NCI-H446 (cell line): Measurements from ENCODE around the gene FECH.

Source experiments
- DNase-seq, 2 experiments: peaks; one replicate each; lab custom pipeline; 2025; lab: John Stamatoyannopoulos, UW

FECH gene

DNA sequence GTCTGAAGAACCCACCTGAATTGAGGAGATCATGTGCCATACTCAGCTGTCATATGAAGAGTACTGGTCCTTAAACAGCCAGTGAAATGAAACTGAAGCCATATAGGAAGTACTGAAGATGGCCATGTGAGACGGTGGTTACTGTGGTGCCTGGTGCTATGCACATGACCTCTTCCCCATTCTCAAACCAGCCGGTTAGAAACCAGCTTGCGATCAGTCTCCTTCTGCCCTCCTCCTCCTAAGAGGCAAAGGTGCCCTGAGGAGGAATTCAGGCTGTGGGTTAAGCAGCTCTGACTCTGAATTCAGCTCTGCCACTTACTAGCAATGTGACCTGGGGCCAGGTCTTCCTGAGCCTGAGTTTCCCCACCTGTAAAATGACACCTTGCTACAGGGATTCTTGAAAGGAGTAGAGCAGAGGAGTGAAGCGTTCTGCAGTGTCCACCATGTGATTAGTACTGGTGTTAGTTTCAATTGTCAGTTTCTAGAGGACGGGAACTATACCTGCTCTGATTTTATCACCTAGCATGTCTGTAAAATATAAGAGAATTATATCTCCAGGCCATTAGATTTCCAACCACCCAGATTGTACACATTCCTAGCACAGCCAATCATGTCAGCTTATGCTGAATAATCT, 5.1 kb downstream of the FECH start:
- DNase-seq, result no peak

DNA sequence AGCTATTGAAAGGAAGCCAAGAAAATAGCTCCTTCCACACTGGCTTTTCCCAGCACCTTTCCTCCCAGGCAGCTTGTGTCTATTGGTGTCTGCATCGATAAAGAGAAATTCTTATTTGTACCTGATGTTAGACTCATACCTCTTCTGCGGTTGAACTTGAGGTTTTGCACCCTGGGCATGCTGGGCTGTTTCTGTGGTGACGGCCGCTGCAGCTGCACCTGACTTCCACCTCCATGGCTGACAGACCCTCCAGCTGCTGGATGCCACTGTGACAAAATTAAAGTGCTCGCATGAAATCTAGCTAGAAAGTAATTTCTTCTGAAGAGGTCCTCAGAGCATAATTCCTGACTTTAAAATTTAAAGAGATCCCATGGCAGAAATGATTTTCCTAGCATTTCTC, 6.6 kb downstream of the FECH start:
- DNase-seq, result no peak

- DNase-seq, result no peak
These were observed 10.2 kb downstream of the FECH start for GRCh38 chr18:57576316-57576715.

GRCh38 chr18:57575542-57575941, 11.0 kb downstream of the FECH start:
- DNase-seq, result no peak

DNA sequence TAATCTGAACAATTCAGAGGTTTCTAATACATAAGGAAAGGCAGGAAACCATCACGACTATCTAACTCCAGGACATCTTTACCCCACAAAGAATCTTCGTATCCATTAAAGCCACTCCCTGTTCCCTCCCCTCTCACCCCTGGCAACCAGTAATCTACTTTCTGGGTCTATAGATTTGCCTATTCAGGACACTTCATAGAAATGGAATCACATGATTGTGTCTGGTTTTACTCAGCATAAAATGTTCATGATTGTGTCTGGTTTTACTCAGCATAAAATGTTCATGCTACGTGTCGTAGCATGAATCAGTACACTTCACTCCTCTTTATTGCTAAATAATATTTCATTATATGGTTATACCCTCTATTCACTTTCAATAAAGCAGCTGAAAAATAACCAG, 11.6 kb downstream of the FECH start:
- no peak for DNase-seq

GRCh38 chr18:57570162-57570561, 16.3 kb downstream of the FECH start:
- no peak for DNase-seq

DNA sequence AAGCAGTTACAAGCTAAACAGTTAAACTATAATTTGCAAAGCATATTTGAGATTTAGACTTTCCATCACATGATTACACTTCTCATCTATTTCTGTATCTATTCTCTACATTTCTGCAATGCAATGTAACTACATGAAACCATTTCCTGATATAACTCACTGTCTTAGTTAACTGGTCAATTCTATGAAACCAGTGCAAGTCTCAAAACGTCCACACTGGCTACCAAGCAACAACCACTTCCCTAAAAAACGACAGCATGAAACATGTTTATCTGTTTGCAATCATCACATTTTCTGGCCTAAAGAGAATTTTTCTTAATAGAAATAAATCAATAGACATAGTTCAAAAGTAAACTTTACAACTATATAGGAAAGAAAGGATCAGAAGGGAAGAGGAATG, 17.4 kb downstream of the FECH start:
- no peak for DNase-seq

DNA sequence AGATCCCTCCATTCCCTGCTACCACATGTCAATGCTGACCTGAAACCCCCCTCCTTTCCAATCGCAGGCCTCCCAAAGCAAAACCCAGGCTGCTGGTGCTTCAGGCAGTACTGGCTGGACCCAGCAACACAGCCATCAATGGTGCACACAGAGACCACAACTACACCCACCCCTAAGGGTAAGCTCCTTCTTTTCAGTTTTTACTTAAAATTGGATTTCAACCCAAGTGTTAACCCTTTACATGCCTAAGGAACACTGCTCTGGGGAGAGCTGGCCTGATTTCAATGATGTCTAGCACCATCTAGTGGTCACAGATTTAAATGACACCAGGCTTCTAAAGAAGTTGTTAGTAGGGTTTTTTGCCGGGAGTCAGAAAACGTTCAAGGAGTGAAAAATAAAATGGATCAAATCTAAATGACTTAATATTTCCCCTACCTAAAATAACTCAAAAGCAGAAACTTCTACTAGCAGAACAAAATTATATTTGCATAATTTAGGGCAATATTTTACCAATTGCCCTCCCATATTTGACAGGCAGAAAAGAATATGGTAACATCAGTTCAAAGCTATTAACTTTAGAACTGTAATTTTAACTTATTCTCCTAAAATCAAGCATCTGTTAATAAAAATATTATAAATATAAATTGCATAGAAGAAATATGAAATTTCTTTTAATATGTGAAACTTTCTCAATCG, 24.6 kb downstream of the FECH start:
- peak in 1 of 2 experiments; percentile 74 for DNase-seq

GRCh38 chr18:57561261-57561660, 25.2 kb downstream of the FECH start:
- DNase-seq, result no peak

- peak in 1 of 2 experiments; percentile 2 for DNase-seq
These were observed 27.2 kb downstream of the FECH start for GRCh38 chr18:57559314-57559713.

DNA sequence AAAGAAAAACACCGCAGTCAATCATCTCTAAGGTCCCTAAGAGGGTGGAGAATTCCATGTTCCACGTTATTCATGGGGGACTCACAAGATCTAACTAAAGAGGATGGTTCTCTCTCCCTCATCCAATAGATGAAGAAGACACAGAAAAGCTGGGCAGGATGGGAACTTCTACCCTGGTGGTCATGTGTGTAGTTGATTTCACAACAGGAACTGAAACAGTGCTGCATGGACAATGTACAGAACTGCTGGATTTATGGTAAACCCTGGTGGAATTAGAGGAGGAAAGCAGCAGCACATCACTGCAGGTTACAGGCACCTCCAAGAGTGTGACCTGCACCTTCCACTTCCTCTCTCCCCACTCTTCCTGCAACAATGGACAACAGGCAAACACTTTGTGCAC, 31.4 kb downstream of the FECH start:
- DNase-seq, result no peak

- no peak for DNase-seq
These were observed 36.0 kb downstream of the FECH start for GRCh38 chr18:57550510-57550909.

DNA sequence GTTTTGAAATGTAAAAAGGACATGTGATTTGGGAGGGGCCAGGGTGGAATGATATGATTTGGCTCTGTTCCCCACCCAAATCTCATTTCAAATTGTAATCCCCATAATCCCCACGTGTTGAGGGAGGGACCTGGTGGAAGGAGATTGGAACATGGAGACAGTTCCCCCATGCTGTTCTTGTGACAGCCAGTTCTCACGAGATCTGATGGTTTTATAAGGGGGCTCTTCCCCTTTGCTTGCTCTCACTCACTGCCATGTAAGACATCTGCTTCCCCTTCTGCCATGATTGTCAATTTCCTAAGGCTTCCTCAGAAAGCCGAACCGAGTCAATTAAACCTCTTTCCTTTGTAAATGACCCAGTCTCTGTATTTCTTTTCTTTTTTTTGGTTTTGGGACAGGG, 39.2 kb downstream of the FECH start:
- no peak for DNase-seq

GRCh38 chr18:57544936-57545660, 41.4 kb downstream of the FECH start:
- no peak for DNase-seq

GRCh38 chr18:57543560-57543959, 42.9 kb downstream of the FECH start:
- DNase-seq, result no peak

- DNase-seq, result peak in 1 of 2 experiments; percentile 1
These were observed 43.6 kb downstream of the FECH start for GRCh38 chr18:57542812-57543427.

DNA sequence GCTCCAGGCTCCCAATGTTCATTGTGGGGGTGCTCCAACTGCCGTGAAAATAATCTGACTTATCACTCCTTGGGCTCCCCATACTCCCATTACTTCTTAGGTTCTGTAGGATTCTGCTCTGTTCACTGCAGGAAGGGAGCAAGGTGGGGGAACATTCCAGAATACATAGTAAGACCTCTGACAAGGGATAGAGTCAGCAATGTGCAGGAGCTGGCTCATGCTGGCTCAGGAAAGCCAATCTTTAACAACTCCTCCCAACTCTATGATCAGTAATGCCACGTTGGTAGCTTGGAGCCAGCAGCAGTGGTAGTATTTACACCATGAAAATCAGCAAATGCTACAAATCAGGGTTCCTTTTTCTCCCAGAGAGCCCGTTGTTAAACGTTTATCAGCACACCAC, 44.4 kb downstream of the FECH start:
- no peak for DNase-seq

GRCh38 chr18:57539702-57540101, 46.8 kb downstream of the FECH start:
- no peak for DNase-seq

DNA sequence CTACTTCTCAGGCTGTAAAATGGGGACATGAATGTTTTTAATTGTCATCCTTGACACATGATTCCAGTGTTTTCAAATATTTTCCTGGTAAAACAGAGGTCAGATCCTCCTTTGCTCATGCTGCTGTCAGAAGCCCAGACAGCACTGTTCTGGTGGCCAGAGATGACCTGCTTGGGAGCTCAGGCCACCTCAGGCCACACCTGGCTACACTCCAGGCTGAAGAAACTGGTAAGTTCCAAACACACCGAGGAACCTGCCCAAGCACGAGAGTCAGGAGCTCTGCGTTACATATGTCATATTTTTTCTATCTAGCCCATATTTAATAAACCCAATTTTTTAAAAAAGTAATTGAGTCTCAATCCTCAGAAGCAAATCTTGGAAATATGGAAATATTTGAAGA, 47.9 kb downstream of the FECH start:
- DNase-seq, result no peak

DNA sequence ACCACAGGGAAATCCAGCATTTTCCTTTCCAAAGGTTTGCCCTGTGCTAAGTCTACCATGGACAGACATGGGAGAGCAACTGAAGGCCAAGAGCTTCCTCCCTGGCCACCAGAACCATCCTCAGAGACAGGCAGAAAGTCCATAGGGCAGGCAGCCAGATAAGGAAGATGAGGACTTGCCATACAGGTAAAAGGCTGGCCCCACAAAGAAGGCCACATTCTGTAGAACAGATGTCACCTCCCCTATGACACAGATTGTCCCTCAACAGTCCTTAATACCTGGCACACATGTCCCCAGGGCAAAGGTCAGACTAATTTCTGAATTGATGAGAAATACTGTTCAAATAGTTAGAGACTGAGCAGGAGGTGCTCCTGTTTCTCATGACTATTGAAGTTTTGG, 52.0 kb downstream of the FECH start:
- DNase-seq, result no peak

DNA sequence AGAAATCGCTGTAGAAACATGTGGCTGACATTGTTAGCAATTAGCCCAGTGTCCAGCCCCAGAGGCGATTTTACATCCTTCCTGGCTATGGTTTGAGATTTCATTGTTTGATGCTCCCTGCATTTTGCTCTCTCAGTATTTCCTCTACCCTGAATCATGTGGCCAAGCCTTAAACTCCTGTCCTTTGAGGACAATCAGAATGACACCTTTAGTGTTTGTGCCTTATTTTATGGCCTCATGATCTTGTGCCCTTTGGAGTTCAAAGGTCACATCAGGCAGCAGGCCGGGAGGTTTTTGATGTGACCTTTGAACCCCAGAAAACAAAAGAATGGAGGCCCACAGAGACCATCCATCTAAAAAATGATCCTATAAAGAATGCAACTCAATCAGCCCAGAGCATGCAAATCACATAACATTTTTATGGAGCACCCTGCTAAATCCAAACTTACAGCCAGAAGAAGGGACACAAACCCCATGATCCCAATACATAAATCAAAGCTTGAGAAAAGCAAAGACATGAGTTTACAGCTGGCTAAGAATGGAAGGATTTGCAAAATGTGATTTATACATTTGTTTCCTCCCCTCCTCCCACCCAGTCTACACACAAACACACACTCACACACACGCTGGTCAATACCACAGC, 52.5 kb downstream of the FECH start:
- no peak for DNase-seq
